HepG2 (cell line): ENCODE results near the gene EGFLAM. TPM values are rescaled to one million over a fixed set of nuclear protein-coding genes. Genes with fewer than 3 reads are reported as not detected.

Experiments
- ATAC-seq: fragments of 200-7000 bp; cut with Tn5 transposase; 3 replicates; pipeline ENCODE4 v1.9.1; 2020; ENCODE audit warnings: mild to moderate bottlenecking, moderate library complexity
- BruUV-seq: library from RNA; stranded (reverse); fragments of 400-500 nt; replicated peaks from 2 replicates; lab custom pipeline; 2021; lab: Mats Ljungman, UMichigan
- CTCF ChIA-PET: fragments of 300-600 bp; formaldehyde crosslinking; extraction: SDS; loops from one replicate; lab custom pipeline; 2021; ENCODE audit warnings: low total read pairs, inconsistent platforms, low intra/inter-chr PET ratio; lab: Yijun Ruan, JAX
- POLR2A ChIA-PET: fragments of 350-600 bp; sonication (Branson Sonifier 250); formaldehyde crosslinking; loops from one replicate; lab custom pipeline; 2020; ENCODE audit warnings: antibody characterized with exemption, inconsistent platforms; lab: Yijun Ruan, JAX
- DNase-seq: peaks from one replicate; pipeline ENCODE4 v3.0.0-alpha.2; 2015; ENCODE audit warnings: low spot score
- FAIRE-seq: peaks from 3 replicates; lab custom pipeline; 2011; peaks lifted over from hg19 to GRCh38; lab: Jason Lieb, UNC
- H2AFZ ChIP-seq: one replicate; pipeline ENCODE4 v1.6.1; 2011; ENCODE audit warnings: low read length, inconsistent platforms
- H3K27ac ChIP-seq: fragments of 300-600 bp; 3 replicates; pipeline ENCODE4 v1.8.0; 2011; ENCODE audit warnings: mixed run types, mild to moderate bottlenecking, mixed read lengths, low read length, inconsistent platforms; ENCODE audit not compliant: insufficient read depth; ENCODE audit errors: extremely low read length
- H3K27me3 ChIP-seq, 2 experiments: fragments of 200-600 bp in 1 of 2; 2 replicates in 1 of 2; 3 replicates in 1 of 2; pipeline versions ENCODE4 v1.6.0 to v1.8.0; 2011; ENCODE audit warnings: low read length in 2 of 2, mild to moderate bottlenecking in 2 of 2, moderate library complexity in 2 of 2, inconsistent platforms in 1 of 2; ENCODE audit not compliant: insufficient read depth in 2 of 2, control insufficient read depth in 1 of 2
- H3K36me3 ChIP-seq, 2 experiments: fragments of 200-600 bp in 1 of 2; replicated peaks in 1 of 2; 2 replicates in 1 of 2; 3 replicates in 1 of 2; pipeline versions ENCODE4 v1.5.1 to v1.8.0; 2011; ENCODE audit warnings: low read length in 2 of 2, inconsistent platforms in 1 of 2; ENCODE audit not compliant: insufficient read depth in 2 of 2, control insufficient read depth in 1 of 2
- H3K4me1 ChIP-seq: 2 replicates; pipeline ENCODE4 v1.5.1; 2012; ENCODE audit warnings: low read length, inconsistent platforms; ENCODE audit not compliant: insufficient read depth
- H3K4me2 ChIP-seq: 2 replicates; pipeline ENCODE4 v1.6.0; 2011; ENCODE audit warnings: low read depth, low read length, inconsistent platforms
- H3K4me3 ChIP-seq, 3 experiments: fragments of 200-600 bp in 1 of 3; sonication (generic), shearing (Covaris generic) in 1 of 3; replicated peaks in 1 of 3; 2 replicates each; pipeline ENCODE4 v1.5.1; 2011 to 2016; ENCODE audit warnings: low read length in 3 of 3, inconsistent platforms in 2 of 3, low read depth in 2 of 3, mild to moderate bottlenecking in 2 of 3, control low read depth in 1 of 3, mixed read lengths in 1 of 3; ENCODE audit not compliant: insufficient read depth in 1 of 3
- H3K79me2 ChIP-seq: one replicate; pipeline ENCODE4 v1.6.1; 2011; ENCODE audit warnings: low read length, inconsistent platforms; ENCODE audit not compliant: insufficient read depth
- H3K9ac ChIP-seq: 2 replicates; pipeline ENCODE4 v1.6.0; 2011; ENCODE audit warnings: mild to moderate bottlenecking, low read depth, low read length, inconsistent platforms; ENCODE audit not compliant: insufficient read depth
- H3K9me3 ChIP-seq: 2 replicates; pipeline ENCODE4 v1.5.1; 2012; ENCODE audit warnings: mild to moderate bottlenecking, low read length
- H4K20me1 ChIP-seq: 2 replicates; pipeline ENCODE4 v1.6.0; 2011; ENCODE audit warnings: inconsistent platforms, mild to moderate bottlenecking, low read length, moderate library complexity; ENCODE audit not compliant: insufficient read depth
- ATF7-NPFF ChIP-seq: sonication (generic); formaldehyde crosslinking; IDR thresholded peaks from 2 replicates; pipeline ENCODE4 v1.8.1; 2023; ENCODE audit warnings: mild to moderate bottlenecking, low read depth, missing genetic modification reagents, moderate library complexity
- ATM ChIP-seq: fragments of 450-650 bp; IDR thresholded peaks from 2 replicates; pipeline ENCODE4 v1.7.1; 2017; ENCODE audit warnings: mild to moderate bottlenecking, borderline replicate concordance
- EEA1 ChIP-seq: sonication (generic); formaldehyde crosslinking; IDR thresholded peaks from 2 replicates; pipeline ENCODE4 v1.5.1; 2020; ENCODE audit warnings: mild to moderate bottlenecking, missing genetic modification reagents, borderline replicate concordance
- ETV6 ChIP-seq: sonication (generic); formaldehyde crosslinking; conservative IDR thresholded peaks from 2 replicates; pipeline ENCODE4 v1.4.0; 2020; ENCODE audit warnings: missing genetic modification reagents
- FOSL1 ChIP-seq: sonication (generic); formaldehyde crosslinking; IDR thresholded peaks from 2 replicates; pipeline ENCODE4 v1.9.0; 2021; ENCODE audit warnings: missing genetic modification reagents, borderline replicate concordance
- KLF9 ChIP-seq: IDR thresholded peaks from 2 replicates; pipeline ENCODE4 v1.6.1; 2016; ENCODE audit warnings: low read depth
- NAIF1 ChIP-seq: sonication (generic); formaldehyde crosslinking; IDR thresholded peaks from 2 replicates; pipeline ENCODE4 v1.5.0; 2020; ENCODE audit warnings: mild to moderate bottlenecking, missing genetic modification reagents, borderline replicate concordance
- NFE2L1 ChIP-seq: sonication (generic); formaldehyde crosslinking; IDR thresholded peaks from 2 replicates; pipeline ENCODE4 v1.4.0; 2020; ENCODE audit warnings: missing genetic modification reagents, mild to moderate bottlenecking, borderline replicate concordance
- PAWR ChIP-seq: sonication (generic); formaldehyde crosslinking; IDR thresholded peaks from 2 replicates; pipeline ENCODE4 v1.4.0; 2020; ENCODE audit warnings: missing genetic modification reagents, mild to moderate bottlenecking, borderline replicate concordance
- PHF21A ChIP-seq: sonication (generic); formaldehyde crosslinking; IDR thresholded peaks from 2 replicates; pipeline ENCODE4 v1.5.0; 2020; ENCODE audit warnings: mild to moderate bottlenecking, missing genetic modification reagents
- POGZ ChIP-seq: sonication (generic); formaldehyde crosslinking; IDR thresholded peaks from 2 replicates; pipeline ENCODE4 v1.4.0; 2020; ENCODE audit warnings: mild to moderate bottlenecking, missing genetic modification reagents
- YEATS2 ChIP-seq: sonication (generic); formaldehyde crosslinking; IDR thresholded peaks from 2 replicates; pipeline ENCODE4 v1.4.0; 2020; ENCODE audit warnings: missing genetic modification reagents, borderline replicate concordance
- ZNF235 ChIP-seq: sonication (generic); formaldehyde crosslinking; IDR thresholded peaks from 2 replicates; pipeline ENCODE4 v1.8.1; 2023; ENCODE audit warnings: mild to moderate bottlenecking, missing genetic modification reagents, borderline replicate concordance
- ZNF331 ChIP-seq: sonication (generic); formaldehyde crosslinking; IDR thresholded peaks from 2 replicates; pipeline ENCODE4 v1.4.0; 2020; ENCODE audit warnings: missing genetic modification reagents
- ZNF335 ChIP-seq: sonication (generic); formaldehyde crosslinking; IDR thresholded peaks from 2 replicates; pipeline ENCODE4 v1.4.0; 2020; ENCODE audit warnings: missing genetic modification reagents
- ZSCAN29 ChIP-seq: sonication (generic); formaldehyde crosslinking; conservative IDR thresholded peaks from 2 replicates; pipeline ENCODE4 v1.4.0; 2020; ENCODE audit warnings: mild to moderate bottlenecking, missing genetic modification reagents
- WGBS: methylation state at CpG from one replicate; pipeline ENCODE4 v1.1.6; 2017; ENCODE audit warnings: low lambda C conversion rate; 5-methylcytosine and 5-hydroxymethylcytosine counted together
- in situ Hi-C: cut with HindIII; loops from 2 replicates; pipeline ENCODE4 v1.10.0; 2017; ENCODE audit warnings: low pct_unique_long_range_greater_than_20kb; ENCODE audit not compliant: extremely low pct_ligation_motif_present
- intact Hi-C: fragments of 100-400 bp; cut with micrococcal nuclease; formaldehyde crosslinking; loops from one replicate; pipeline ENCODE4 v1.10.0; 2022; ENCODE audit not compliant: unreplicated experiment
- polyA plus RNA-seq, 8 experiments: library from polyadenylated mRNA; depleted of rRNA in 3 of 8; stranded (reverse) in 7 of 8; unstranded in 1 of 8; fragments of >200 nt; fragmentation: Illumina TruSeq in 4 of 8; extraction: Trizol in 4 of 8; gene quantifications; 2 replicates each; pipeline versions ENCODE4 v1.2.1 to v1.2.3, GENCODE V29; 2011 to 2016; ENCODE audit warnings: low read depth in 4 of 8, missing spikeins in 1 of 8, mixed read lengths in 1 of 8; ENCODE audit not compliant: insufficient read depth in 1 of 8
- total RNA-seq, 5 experiments: library from RNA; depleted of rRNA; stranded (reverse); fragments of >200 nt; fragmentation: Illumina TruSeq; extraction: Trizol; gene quantifications; 2 replicates each; pipeline ENCODE4 v1.2.3, GENCODE V29; 2016; ENCODE audit warnings: low read depth in 1 of 5
- TF ChIP-seq, protein P1 (sequence below): sonication (generic); formaldehyde crosslinking; conservative IDR thresholded peaks from 2 replicates; pipeline ENCODE4 v1.8.0; 2022; ENCODE audit warnings: low read depth, missing genetic modification reagents
- TF ChIP-seq, protein P2 (sequence below): sonication (generic); formaldehyde crosslinking; IDR thresholded peaks from 2 replicates; pipeline ENCODE4 v1.4.0; 2020; ENCODE audit warnings: missing genetic modification reagents
- TF ChIP-seq, protein P3 (sequence below): sonication (generic); formaldehyde crosslinking; IDR thresholded peaks from 2 replicates; pipeline ENCODE4 v1.4.0; 2020; ENCODE audit warnings: missing genetic modification reagents, borderline replicate concordance

The EGFLAM gene
- total and polyA plus RNA-seq, 2 of the 13 experiments (the other 11 are each of a cell fraction or from before 2014, with no cell fraction given): not detected

DNA sequence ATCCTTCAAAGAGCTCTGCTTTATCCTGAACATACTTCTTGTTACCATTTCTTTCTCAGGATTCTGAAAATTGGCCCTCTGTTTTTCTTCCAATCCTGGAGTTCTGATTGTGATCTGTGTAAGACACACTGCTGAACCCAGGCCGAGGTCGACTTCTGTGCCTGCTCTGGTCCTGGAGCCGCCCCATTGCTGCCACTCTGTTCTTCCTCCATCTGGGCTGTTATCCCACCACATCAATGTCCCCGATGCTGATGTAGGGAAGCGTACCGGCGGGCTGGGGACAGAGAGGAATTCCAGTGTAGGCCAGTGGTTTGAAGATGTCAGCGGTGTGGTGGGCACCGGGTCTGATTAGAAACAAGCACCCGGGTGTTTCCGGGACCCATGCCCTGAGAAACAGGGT is 195.6 kb downstream of the EGFLAM start:
- intact Hi-C loops: no loop called here

More for the DNA sequence above, 195.6 kb downstream of the EGFLAM start:
- ChIA-PET CTCF (no interaction called here), POLR2A (no interaction called here)
- no peak overlapping the region for H2AFZ ChIP-seq
- no peak overlapping the region for H3K4me2 ChIP-seq
- 58% methylated on average over 11 of the region's 11 CpGs for WGBS
- no TSS peak for BruUV-seq
- peaks cover 2 to 43% of the 10 kb centered on the region in 2 experiments; a peak in 4 of 5 replicates for H3K27me3 ChIP-seq
- DNase-seq (no peak), ATAC-seq (no peak), FAIRE-seq (no peak)
- H3K36me3 ChIP-seq: no peaks in the 10 kb centered on the region
- H3K79me2 ChIP-seq: no peaks in the 10 kb centered on the region
- in situ Hi-C loops: no loop called here
- no peak overlapping the region for H3K4me3 ChIP-seq
- TF ChIP-seq, protein P1, sequence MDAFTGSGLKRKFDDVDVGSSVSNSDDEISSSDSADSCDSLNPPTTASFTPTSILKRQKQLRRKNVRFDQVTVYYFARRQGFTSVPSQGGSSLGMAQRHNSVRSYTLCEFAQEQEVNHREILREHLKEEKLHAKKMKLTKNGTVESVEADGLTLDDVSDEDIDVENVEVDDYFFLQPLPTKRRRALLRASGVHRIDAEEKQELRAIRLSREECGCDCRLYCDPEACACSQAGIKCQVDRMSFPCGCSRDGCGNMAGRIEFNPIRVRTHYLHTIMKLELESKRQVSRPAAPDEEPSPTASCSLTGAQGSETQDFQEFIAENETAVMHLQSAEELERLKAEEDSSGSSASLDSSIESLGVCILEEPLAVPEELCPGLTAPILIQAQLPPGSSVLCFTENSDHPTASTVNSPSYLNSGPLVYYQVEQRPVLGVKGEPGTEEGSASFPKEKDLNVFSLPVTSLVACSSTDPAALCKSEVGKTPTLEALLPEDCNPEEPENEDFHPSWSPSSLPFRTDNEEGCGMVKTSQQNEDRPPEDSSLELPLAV: no peak
- no peak for TF ChIP-seq YEATS2 (CRISPR knock-in tag)
- TF ChIP-seq NAIF1: no peak
- no peak for TF ChIP-seq ZNF235
- no peak for TF ChIP-seq ZNF331 (CRISPR knock-in tag)
- TF ChIP-seq NFE2L1: no peak
- no peak for TF ChIP-seq ATM
- TF ChIP-seq ETV6 (CRISPR knock-in tag): no peak
- TF ChIP-seq EEA1 (CRISPR knock-in tag): no peak
- no peak for TF ChIP-seq PAWR
- no peak for TF ChIP-seq POGZ (CRISPR knock-in tag)
- TF ChIP-seq, protein P2, sequence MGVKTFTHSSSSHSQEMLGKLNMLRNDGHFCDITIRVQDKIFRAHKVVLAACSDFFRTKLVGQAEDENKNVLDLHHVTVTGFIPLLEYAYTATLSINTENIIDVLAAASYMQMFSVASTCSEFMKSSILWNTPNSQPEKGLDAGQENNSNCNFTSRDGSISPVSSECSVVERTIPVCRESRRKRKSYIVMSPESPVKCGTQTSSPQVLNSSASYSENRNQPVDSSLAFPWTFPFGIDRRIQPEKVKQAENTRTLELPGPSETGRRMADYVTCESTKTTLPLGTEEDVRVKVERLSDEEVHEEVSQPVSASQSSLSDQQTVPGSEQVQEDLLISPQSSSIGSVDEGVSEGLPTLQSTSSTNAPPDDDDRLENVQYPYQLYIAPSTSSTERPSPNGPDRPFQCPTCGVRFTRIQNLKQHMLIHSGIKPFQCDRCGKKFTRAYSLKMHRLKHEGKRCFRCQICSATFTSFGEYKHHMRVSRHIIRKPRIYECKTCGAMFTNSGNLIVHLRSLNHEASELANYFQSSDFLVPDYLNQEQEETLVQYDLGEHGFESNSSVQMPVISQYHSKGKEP (CRISPR knock-in tag): no peak
- TF ChIP-seq, protein P3, sequence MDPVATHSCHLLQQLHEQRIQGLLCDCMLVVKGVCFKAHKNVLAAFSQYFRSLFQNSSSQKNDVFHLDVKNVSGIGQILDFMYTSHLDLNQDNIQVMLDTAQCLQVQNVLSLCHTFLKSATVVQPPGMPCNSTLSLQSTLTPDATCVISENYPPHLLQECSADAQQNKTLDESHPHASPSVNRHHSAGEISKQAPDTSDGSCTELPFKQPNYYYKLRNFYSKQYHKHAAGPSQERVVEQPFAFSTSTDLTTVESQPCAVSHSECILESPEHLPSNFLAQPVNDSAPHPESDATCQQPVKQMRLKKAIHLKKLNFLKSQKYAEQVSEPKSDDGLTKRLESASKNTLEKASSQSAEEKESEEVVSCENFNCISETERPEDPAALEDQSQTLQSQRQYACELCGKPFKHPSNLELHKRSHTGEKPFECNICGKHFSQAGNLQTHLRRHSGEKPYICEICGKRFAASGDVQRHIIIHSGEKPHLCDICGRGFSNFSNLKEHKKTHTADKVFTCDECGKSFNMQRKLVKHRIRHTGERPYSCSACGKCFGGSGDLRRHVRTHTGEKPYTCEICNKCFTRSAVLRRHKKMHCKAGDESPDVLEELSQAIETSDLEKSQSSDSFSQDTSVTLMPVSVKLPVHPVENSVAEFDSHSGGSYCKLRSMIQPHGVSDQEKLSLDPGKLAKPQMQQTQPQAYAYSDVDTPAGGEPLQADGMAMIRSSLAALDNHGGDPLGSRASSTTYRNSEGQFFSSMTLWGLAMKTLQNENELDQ (CRISPR knock-in tag): no peak
- no peak for TF ChIP-seq FOSL1 (CRISPR knock-in tag)
- no peak for TF ChIP-seq ATF7-NPFF
- no peak for TF ChIP-seq PHF21A (CRISPR knock-in tag)
- TF ChIP-seq ZSCAN29 (CRISPR knock-in tag): no peak
- TF ChIP-seq KLF9 (CRISPR knock-in tag): no peak
- no peak for TF ChIP-seq ZNF335 (CRISPR knock-in tag)
- no peak overlapping the region for H3K27ac ChIP-seq
- H3K4me1 ChIP-seq: no peaks in the 10 kb centered on the region
- no peaks in the 10 kb centered on the region for H4K20me1 ChIP-seq
- H3K9me3 ChIP-seq: no peaks in the 10 kb centered on the region
- H3K9ac ChIP-seq: no peak overlapping the region
